SK-N-SH (cell line): Measurements from ENCODE around the gene AFF3. TPM values are rescaled to one million over a fixed set of nuclear protein-coding genes. Genes with fewer than 3 reads are reported as not detected.

Experiments
- CTCF ChIA-PET: fragments of 300-600, 350-600 bp; formaldehyde crosslinking; extraction: SDS; loops from one replicate; lab custom pipeline; 2021; lab: Yijun Ruan, JAX
- POLR2A ChIA-PET: fragments of 350-600 bp; sonication (Branson Sonifier 250); formaldehyde crosslinking; extraction: SDS; loops from one replicate; lab custom pipeline; 2020; ENCODE audit warnings: antibody characterized with exemption, inconsistent platforms; lab: Yijun Ruan, JAX
- DNase-seq: peaks from one replicate; pipeline ENCODE4 v3.0.0; 2012
- H2AFZ ChIP-seq: fragments of 200-600 bp; sonication (generic); 2 replicates; pipeline ENCODE4 v1.8.1; 2016; ENCODE audit warnings: antibody characterized with exemption, mild to moderate bottlenecking, low read depth
- H3F3A ChIP-seq: fragments of 200-600 bp; sonication (generic); replicated peaks from 2 replicates; pipeline ENCODE3; 2016; ENCODE audit warnings: antibody characterized with exemption, mild to moderate bottlenecking; ENCODE audit not compliant: insufficient read depth
- H3K27ac ChIP-seq, 2 experiments: fragments of 200-500 bp in 1 of 2; fragments of 200-600 bp in 1 of 2; sonication (Bioruptor generic) in 1 of 2; sonication (generic), shearing (Covaris generic) in 1 of 2; 2 replicates each; pipeline versions ENCODE4 v1.5.1 to v1.6.1; 2014 to 2016; ENCODE audit warnings: low read depth in 2 of 2, inconsistent platforms in 1 of 2, low read length in 1 of 2, mild to moderate bottlenecking in 1 of 2, mixed read lengths in 1 of 2
- H3K27me3 ChIP-seq: fragments of 200-600 bp; sonication (generic), shearing (Covaris generic); 2 replicates; pipeline ENCODE4 v1.6.1; 2016; ENCODE audit warnings: mixed run types; ENCODE audit not compliant: insufficient read depth
- H3K36me3 ChIP-seq, 2 experiments: fragments of 200-500 bp in 1 of 2; fragments of 200-600 bp in 1 of 2; sonication (Bioruptor generic) in 1 of 2; sonication (generic) in 1 of 2; replicated peaks in 1 of 2; 2 replicates each; pipeline versions ENCODE3 to v1.5.1; 2014 to 2016; ENCODE audit warnings: low read length in 1 of 2, mild to moderate bottlenecking in 1 of 2; ENCODE audit not compliant: insufficient read depth in 2 of 2, control insufficient read depth in 1 of 2
- H3K4me1 ChIP-seq, 2 experiments: fragments of 200-500 bp in 1 of 2; fragments of 200-600 bp in 1 of 2; sonication (Bioruptor generic) in 1 of 2; sonication (generic), shearing (Covaris generic) in 1 of 2; 2 replicates each; pipeline versions ENCODE4 v1.5.1 to v1.6.1; 2014 to 2016; ENCODE audit warnings: low read depth in 1 of 2, low read length in 1 of 2, mixed run types in 1 of 2; ENCODE audit not compliant: insufficient read depth in 2 of 2, control insufficient read depth in 1 of 2
- H3K4me2 ChIP-seq: fragments of 200-600 bp; sonication (generic), shearing (Covaris generic); 2 replicates; pipeline ENCODE4 v1.6.1; 2017; ENCODE audit warnings: mixed run types
- H3K4me3 ChIP-seq, 2 experiments: fragments of 200-500 bp in 1 of 2; fragments of 200-600 bp in 1 of 2; sonication (Bioruptor generic) in 1 of 2; sonication (generic), shearing (Covaris generic) in 1 of 2; 2 replicates each; pipeline versions ENCODE4 v1.5.1 to v1.8.1; 2014 to 2016; ENCODE audit warnings: low read depth in 2 of 2, inconsistent platforms in 1 of 2, low read length in 1 of 2, mild to moderate bottlenecking in 1 of 2, mixed read lengths in 1 of 2, moderate library complexity in 1 of 2
- H3K79me2 ChIP-seq: fragments of 200-600 bp; sonication (generic); 2 replicates; pipeline ENCODE4 v1.8.1; 2017; ENCODE audit warnings: mild to moderate bottlenecking; ENCODE audit not compliant: insufficient read depth
- H3K9ac ChIP-seq: fragments of 200-600 bp; sonication (generic); 2 replicates; pipeline ENCODE4 v1.6.1; 2017; ENCODE audit warnings: mixed run types
- H3K9me2 ChIP-seq: fragments of 200-600 bp; sonication (generic); 2 replicates; pipeline ENCODE4 v1.6.1; 2017; ENCODE audit warnings: mixed run types
- H3K9me3 ChIP-seq: fragments of 200-600 bp; sonication (generic); 2 replicates; pipeline ENCODE4 v1.6.1; 2017; ENCODE audit warnings: mixed run types, mild to moderate bottlenecking, moderate library complexity
- H4K20me1 ChIP-seq: fragments of 200-600 bp; sonication (generic); 2 replicates; pipeline ENCODE4 v1.6.1; 2017; ENCODE audit warnings: mild to moderate bottlenecking, mixed run types; ENCODE audit not compliant: insufficient read depth
- CHD2 ChIP-seq: fragments of 150-350 bp; IDR thresholded peaks from 2 replicates; pipeline ENCODE4 v1.6.1; 2018; ENCODE audit warnings: low read length; ENCODE audit not compliant: partially characterized antibody
- CTCF ChIP-seq: fragments of 200-600 bp; sonication (generic); IDR thresholded peaks from 2 replicates; pipeline ENCODE4 v1.6.1; 2017; ENCODE audit warnings: antibody characterized with exemption, mild to moderate bottlenecking, moderate library complexity
- FOXM1 ChIP-seq: IDR thresholded peaks from 2 replicates; pipeline ENCODE4 v1.4.0; 2012; ENCODE audit warnings: low read depth, mild to moderate bottlenecking
- GABPA ChIP-seq: IDR thresholded peaks from 2 replicates; pipeline ENCODE4 v1.4.0; 2012; ENCODE audit warnings: low read depth, mild to moderate bottlenecking
- GATA2 ChIP-seq: sonication (generic); formaldehyde crosslinking; IDR thresholded peaks from 2 replicates; pipeline ENCODE4 v1.5.0; 2020; ENCODE audit warnings: mild to moderate bottlenecking, missing genetic modification reagents
- MAX ChIP-seq: IDR thresholded peaks from 2 replicates; pipeline ENCODE4 v1.4.0; 2012; ENCODE audit warnings: low read depth
- MXI1 ChIP-seq: IDR thresholded peaks from 2 replicates; pipeline ENCODE4 v1.6.1; 2012; ENCODE audit warnings: mild to moderate bottlenecking, low read depth, low read length, improper control_type of control experiment
- NRF1 ChIP-seq: IDR thresholded peaks from 2 replicates; pipeline ENCODE4 v1.6.1; 2012; ENCODE audit warnings: low read depth, mild to moderate bottlenecking, low read length
- POLR2AphosphoS5 ChIP-seq: IDR thresholded peaks from 2 replicates; pipeline ENCODE4 v1.6.1; 2012; ENCODE audit warnings: low read depth, low read length
- RFX5 ChIP-seq: IDR thresholded peaks from 2 replicates; pipeline ENCODE4 v1.6.1; 2012; ENCODE audit warnings: mild to moderate bottlenecking, improper control_type of control experiment, low read length
- TAF1 ChIP-seq: IDR thresholded peaks from 2 replicates; pipeline ENCODE4 v1.6.1; 2012; ENCODE audit warnings: low read depth, mild to moderate bottlenecking, low read length, moderate library complexity, borderline replicate concordance
- TEAD4 ChIP-seq: IDR thresholded peaks from 2 replicates; pipeline ENCODE4 v1.4.0; 2012; ENCODE audit warnings: mild to moderate bottlenecking, borderline replicate concordance; ENCODE audit not compliant: insufficient read depth
- WGBS: methylation state at CpG from one replicate; pipeline ENCODE4 v1.1.6; 2017; ENCODE audit warnings: low lambda C conversion rate; 5-methylcytosine and 5-hydroxymethylcytosine counted together
- polyA plus RNA-seq, 3 experiments: library from polyadenylated mRNA; depleted of rRNA; stranded (reverse); fragments of >200 nt; gene quantifications; 2 replicates each; pipeline ENCODE4 v1.2.3, GENCODE V29; 2012
- TF ChIP-seq, protein P1 (sequence below): IDR thresholded peaks from 2 replicates; pipeline ENCODE4 v1.4.0; 2012; ENCODE audit warnings: low read depth, borderline replicate concordance
- TF ChIP-seq, protein P2 (sequence below): IDR thresholded peaks from 2 replicates; pipeline ENCODE4; 2012
- TF ChIP-seq, protein P3 (sequence below): IDR thresholded peaks from 2 replicates; pipeline ENCODE4 v1.4.0; 2012; ENCODE audit warnings: low read depth, borderline replicate concordance
- TF ChIP-seq, protein P4 (sequence below): fragments of 150-350 bp; IDR thresholded peaks from 2 replicates; pipeline ENCODE4 v1.6.1; 2016; ENCODE audit warnings: mild to moderate bottlenecking, low read depth, low read length

The AFF3 gene
- polyA plus RNA-seq, 1 of the 3 experiments (the other 2 are of a cell fraction): 0.36 TPM

DNA sequence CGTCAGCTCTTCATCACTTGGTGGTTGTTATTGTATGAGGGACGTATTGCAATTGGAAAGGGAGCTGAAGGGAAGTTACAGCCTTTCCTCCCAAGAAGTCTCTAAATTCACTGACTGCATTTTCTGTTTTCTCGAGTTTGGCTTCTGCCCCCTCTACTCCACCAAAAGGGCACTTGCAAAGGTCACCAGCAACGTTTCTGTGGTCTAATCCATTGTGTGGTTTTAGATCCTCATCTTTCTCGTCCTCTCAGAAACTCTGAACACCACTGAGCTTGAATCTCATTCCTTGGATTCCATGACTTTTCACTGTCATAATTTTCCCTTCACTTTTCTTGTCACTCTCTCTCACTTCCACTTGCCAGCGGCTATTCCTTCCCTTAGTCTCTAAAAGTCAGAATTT, 308.0 kb downstream of the AFF3 start:
- no peaks in the 10 kb centered on the region for H3K79me2 ChIP-seq
- TF ChIP-seq FOXM1 (no peak), CHD2 (no peak), NRF1 (no peak), CTCF (no peak), TAF1 (no peak), MXI1 (no peak), POLR2AphosphoS5 (no peak), TEAD4 (no peak), MAX (no peak), GABPA (no peak), GATA2 (CRISPR knock-in tag) (no peak), RFX5 (no peak)
- TF ChIP-seq, protein P1, sequence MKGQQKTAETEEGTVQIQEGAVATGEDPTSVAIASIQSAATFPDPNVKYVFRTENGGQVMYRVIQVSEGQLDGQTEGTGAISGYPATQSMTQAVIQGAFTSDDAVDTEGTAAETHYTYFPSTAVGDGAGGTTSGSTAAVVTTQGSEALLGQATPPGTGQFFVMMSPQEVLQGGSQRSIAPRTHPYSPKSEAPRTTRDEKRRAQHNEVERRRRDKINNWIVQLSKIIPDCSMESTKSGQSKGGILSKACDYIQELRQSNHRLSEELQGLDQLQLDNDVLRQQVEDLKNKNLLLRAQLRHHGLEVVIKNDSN: no peak
- TF ChIP-seq, protein P2, sequence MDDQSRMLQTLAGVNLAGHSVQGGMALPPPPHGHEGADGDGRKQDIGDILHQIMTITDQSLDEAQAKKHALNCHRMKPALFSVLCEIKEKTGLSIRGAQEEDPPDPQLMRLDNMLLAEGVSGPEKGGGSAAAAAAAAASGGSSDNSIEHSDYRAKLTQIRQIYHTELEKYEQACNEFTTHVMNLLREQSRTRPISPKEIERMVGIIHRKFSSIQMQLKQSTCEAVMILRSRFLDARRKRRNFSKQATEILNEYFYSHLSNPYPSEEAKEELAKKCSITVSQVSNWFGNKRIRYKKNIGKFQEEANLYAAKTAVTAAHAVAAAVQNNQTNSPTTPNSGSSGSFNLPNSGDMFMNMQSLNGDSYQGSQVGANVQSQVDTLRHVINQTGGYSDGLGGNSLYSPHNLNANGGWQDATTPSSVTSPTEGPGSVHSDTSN: no peak
- TF ChIP-seq, protein P3, sequence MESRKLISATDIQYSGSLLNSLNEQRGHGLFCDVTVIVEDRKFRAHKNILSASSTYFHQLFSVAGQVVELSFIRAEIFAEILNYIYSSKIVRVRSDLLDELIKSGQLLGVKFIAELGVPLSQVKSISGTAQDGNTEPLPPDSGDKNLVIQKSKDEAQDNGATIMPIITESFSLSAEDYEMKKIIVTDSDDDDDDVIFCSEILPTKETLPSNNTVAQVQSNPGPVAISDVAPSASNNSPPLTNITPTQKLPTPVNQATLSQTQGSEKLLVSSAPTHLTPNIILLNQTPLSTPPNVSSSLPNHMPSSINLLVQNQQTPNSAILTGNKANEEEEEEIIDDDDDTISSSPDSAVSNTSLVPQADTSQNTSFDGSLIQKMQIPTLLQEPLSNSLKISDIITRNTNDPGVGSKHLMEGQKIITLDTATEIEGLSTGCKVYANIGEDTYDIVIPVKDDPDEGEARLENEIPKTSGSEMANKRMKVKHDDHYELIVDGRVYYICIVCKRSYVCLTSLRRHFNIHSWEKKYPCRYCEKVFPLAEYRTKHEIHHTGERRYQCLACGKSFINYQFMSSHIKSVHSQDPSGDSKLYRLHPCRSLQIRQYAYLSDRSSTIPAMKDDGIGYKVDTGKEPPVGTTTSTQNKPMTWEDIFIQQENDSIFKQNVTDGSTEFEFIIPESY: no peak
- TF ChIP-seq, protein P4, sequence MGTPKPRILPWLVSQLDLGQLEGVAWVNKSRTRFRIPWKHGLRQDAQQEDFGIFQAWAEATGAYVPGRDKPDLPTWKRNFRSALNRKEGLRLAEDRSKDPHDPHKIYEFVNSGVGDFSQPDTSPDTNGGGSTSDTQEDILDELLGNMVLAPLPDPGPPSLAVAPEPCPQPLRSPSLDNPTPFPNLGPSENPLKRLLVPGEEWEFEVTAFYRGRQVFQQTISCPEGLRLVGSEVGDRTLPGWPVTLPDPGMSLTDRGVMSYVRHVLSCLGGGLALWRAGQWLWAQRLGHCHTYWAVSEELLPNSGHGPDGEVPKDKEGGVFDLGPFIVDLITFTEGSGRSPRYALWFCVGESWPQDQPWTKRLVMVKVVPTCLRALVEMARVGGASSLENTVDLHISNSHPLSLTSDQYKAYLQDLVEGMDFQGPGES: no peak
- H3K9me3 ChIP-seq: no peaks in the 10 kb centered on the region
- DNase-seq: no peak
- CTCF ChIA-PET: interaction anchor here (1.0 kb wide), 1 partner anchor 9 kb away, joined by 3 read pairs; no protein-coding TSS in a partner anchor
- no peaks in the 10 kb centered on the region for H3F3A ChIP-seq
- no peak overlapping the region for H2AFZ ChIP-seq
- no peaks in the 10 kb centered on the region for H3K27me3 ChIP-seq
- H4K20me1 ChIP-seq: no peaks in the 10 kb centered on the region
- no peak overlapping the region for H3K27ac ChIP-seq
- 41% methylated on average over 6 of the region's 6 CpGs for WGBS
- H3K4me1 ChIP-seq: peaks cover 0 to 19% of the 10 kb centered on the region in 2 experiments; a peak in 2 of 4 replicates
- no peaks in the 10 kb centered on the region for H3K9me2 ChIP-seq
- H3K4me2 ChIP-seq: no peak overlapping the region
- POLR2A ChIA-PET: no interaction called here
- H3K9ac ChIP-seq: no peak overlapping the region
- H3K36me3 ChIP-seq: no peaks in the 10 kb centered on the region
- H3K4me3 ChIP-seq: no peak overlapping the region
